T-helper 9 cell (primary cell): Measurements from ENCODE around the gene DISP2.

Source experiments
- DNase-seq: peaks from one replicate; pipeline ENCODE4 v3.0.0-alpha.2; 2020

DISP2 gene

GRCh38 chr15:40392986-40393948 lies 35.2 kb downstream of the DISP2 start:
- DNase-seq: no peak

GRCh38 chr15:40397688-40398412 lies 39.8 kb downstream of the DISP2 start:
- DNase-seq: no peak

DNA sequence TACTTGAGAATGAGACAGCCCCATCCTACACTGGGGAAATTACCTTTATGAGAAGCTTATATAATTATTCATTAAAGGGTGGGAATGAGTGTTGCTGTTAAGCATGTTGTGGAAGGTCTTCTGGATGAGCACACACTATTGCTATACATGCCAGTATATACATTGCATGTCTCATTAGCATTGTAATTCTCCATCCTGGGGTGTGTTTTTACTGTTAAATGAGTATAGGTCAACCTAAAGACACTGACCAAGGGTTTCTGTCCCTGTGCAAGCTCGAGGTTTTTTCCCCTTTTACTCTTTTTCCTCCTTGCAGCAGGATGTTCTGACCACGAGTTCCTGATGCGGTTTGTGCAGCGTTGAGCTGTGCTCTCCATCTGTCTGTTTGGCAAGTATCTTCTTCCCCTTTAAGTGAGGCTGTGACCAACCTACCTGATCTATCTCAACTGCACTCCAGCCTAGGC lies 40.4 kb downstream of the DISP2 start:
- no peak for DNase-seq

DNA sequence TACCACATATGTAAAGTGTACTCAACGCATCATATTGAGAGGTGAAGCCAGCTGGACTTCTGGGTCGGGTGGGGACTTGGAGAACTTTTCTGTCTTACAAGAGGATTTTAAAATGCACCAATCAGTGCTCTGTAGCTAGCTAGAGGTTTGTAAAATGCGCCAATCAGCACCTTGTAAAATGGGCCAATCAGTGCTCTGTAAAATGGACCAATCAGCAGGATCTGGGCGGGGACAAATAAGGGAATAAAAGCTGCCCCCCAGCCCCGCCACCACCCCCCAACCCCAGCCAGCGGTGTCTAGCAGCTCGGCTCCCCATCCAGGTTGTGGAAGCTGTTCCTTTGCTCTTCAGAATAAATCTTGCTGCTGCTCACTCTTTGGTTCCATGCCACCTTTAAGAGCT lies 41.4 kb downstream of the DISP2 start:
- no peak for DNase-seq

DNA sequence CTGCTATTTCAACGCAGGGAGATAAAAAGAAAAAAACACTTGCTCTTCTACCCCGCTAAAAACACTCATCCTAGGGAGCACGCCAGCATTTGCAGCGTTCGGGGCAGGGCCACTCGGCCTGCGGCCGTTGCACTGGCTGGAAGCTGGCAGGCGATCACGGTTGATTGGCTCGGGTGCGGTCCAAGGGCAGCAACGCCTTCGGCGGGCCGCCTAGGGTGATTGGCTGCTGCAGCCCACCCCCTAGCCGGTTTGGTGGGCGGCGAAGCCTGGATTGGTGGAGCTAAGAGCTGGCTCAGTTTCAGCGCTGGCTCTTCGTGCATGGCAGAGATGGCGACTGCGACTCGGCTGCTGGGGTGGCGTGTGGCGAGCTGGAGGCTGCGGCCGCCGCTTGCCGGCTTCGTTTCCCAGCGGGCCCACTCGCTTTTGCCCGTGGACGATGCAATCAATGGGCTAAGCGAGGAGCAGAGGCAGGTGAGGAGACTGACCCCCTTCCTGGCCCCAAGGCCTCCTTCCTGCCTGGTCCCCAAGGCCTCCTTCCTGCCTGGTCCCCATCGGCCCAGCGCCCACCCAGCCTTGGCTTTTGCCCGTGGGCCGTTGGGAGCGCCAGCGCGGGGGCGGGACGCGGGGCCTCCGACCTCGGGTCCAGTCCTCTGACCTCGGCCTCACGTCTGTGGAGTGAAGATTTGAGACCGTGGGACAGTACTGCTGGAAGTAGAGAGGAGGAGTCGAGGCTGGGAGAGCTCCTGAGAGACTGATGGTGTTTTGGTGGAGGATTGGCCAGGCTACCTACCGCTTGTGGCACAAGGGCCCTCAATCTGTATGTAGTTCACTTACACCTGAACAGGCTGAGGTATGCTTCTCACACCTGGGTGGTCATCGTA lies 47.7 kb downstream of the DISP2 start, which contains the start of gene IVD:
Gene IVD (plus strand): TSS at position 295 of the 881 bp plus-strand sequence. CDS start 33 bp downstream, at position 328.
- peak; percentile 68 for DNase-seq

- no peak for DNase-seq
Observed at GRCh38 chr15:40407330-40407990, 49.4 kb downstream of the DISP2 start.

GRCh38 chr15:40409366-40409765 lies 51.3 kb downstream of the DISP2 start:
- DNase-seq: no peak

DNA sequence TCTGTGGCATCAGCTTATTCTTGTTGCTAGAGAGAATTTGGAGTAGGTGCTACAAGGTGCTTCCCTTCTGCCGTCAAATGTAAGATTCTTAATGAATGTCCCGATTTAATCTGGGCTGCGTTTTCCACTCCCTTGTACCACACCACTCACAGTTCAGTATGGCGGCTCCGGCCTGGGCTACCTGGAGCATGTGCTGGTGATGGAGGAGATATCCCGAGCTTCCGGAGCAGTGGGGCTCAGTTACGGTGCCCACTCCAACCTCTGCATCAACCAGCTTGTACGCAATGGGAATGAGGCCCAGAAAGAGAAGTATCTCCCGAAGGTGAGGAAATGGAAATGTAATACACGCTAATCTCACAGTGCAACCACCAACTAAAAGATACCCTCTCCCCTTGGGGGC lies 52.5 kb downstream of the DISP2 start:
- DNase-seq: no peak

GRCh38 chr15:40412095-40412759 lies 54.2 kb downstream of the DISP2 start:
- no peak for DNase-seq

GRCh38 chr15:40413036-40413435 lies 55.0 kb downstream of the DISP2 start:
- no peak for DNase-seq

GRCh38 chr15:40414816-40415215 lies 56.8 kb downstream of the DISP2 start:
- no peak for DNase-seq

DNA sequence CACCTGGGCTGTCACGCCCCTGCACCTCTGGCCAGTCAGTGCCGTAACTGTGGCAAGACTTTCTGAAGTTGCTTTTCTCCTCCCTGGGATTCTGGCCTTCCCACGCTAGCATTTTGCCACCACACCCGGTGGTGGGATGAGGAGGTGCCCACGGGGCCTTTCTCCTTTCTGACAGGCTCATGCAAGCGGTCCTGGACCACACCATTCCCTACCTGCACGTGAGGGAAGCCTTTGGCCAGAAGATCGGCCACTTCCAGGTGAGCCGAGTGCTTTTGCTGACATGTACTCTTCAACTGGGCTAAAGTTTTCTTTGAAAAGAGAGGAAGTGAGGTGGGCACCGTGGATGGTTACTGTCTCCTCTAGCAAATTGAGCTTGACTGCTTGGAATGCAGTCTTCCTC lies 57.2 kb downstream of the DISP2 start:
- no peak for DNase-seq

GRCh38 chr15:40416056-40416455 lies 58.0 kb downstream of the DISP2 start:
- DNase-seq: no peak

- DNase-seq: no peak
Observed at GRCh38 chr15:40418126-40418525, 60.1 kb downstream of the DISP2 start.

DNA sequence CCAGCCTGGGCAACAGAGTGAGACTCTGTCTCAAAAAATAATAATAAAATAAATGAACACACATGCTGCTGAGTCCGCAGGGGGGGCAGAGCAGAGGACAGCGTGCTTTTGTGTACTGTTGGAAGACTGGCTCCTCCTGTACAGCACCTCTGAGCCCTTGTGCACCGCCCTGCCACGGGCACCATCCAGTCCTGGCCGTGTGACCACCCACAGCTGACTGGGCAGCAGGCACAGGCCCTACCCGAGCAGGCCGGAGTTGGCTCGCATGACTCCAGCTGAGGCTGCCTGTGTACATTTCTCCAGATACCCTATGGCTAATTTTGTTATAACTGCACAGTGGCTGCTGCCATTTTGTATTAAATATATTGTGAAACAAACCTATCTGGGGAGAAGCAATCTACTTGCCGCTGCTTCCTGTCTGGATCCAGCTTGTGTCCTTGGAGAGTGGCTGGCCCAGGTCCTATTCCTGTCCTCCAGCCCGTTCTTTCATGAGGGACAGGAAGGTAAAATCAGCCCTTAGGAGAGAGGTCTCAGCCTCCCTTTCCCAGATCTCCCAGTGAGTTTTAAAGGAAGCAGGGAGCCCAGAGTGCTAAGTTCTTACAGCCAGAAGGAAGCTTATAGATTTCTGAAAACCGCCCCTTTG lies 62.2 kb downstream of the DISP2 start:
- no peak for DNase-seq

- DNase-seq: no peak
Observed at GRCh38 chr15:40420793-40421192, 62.8 kb downstream of the DISP2 start.

GRCh38 chr15:40421246-40422157 lies 63.5 kb downstream of the DISP2 start:
- DNase-seq: peak; percentile 78

GRCh38 chr15:40424483-40425115 lies 66.6 kb downstream of the DISP2 start:
- DNase-seq: no peak

GRCh38 chr15:40425681-40426080 lies 67.7 kb downstream of the DISP2 start:
- DNase-seq: no peak
